Astrocyte (in vitro differentiated cells and primary cell): ENCODE measurements around the gene FBXL13. TPM values are rescaled to one million over a fixed set of nuclear protein-coding genes. Genes with fewer than 3 reads are reported as not detected.

ENCODE experiments used
- DNase-seq: peaks from one replicate; pipeline ENCODE4 v3.0.0-alpha.2; 2010; ENCODE audit warnings: low read depth
- FAIRE-seq: peaks from 2 replicates; lab custom pipeline; 2011; peaks lifted over from hg19 to GRCh38; lab: Jason Lieb, UNC
- H2AFZ ChIP-seq: 2 replicates; pipeline ENCODE4 v1.6.0; 2012; ENCODE audit warnings: low read depth, low read length, inconsistent platforms
- H3K27ac ChIP-seq: 2 replicates; pipeline ENCODE4 v1.5.1; 2011; ENCODE audit warnings: low read depth, low read length, inconsistent platforms
- H3K27me3 ChIP-seq: 2 replicates; pipeline ENCODE4 v1.6.0; 2011; ENCODE audit warnings: low read length, inconsistent platforms; ENCODE audit not compliant: insufficient read depth
- H3K36me3 ChIP-seq: 2 replicates; pipeline ENCODE4 v1.5.1; 2011; ENCODE audit warnings: low read length, inconsistent platforms; ENCODE audit not compliant: insufficient read depth
- H3K4me1 ChIP-seq: 2 replicates; pipeline ENCODE4 v1.5.1; 2011; ENCODE audit warnings: low read length, inconsistent platforms; ENCODE audit not compliant: insufficient read depth
- H3K4me2 ChIP-seq: 2 replicates; pipeline ENCODE4 v1.6.0; 2012; ENCODE audit warnings: low read length, inconsistent platforms
- H3K4me3 ChIP-seq: 2 replicates; pipeline ENCODE4 v1.5.1; 2011; ENCODE audit warnings: low read depth, mild to moderate bottlenecking, low read length, inconsistent platforms; ENCODE audit not compliant: insufficient read depth
- H3K79me2 ChIP-seq: 2 replicates; pipeline ENCODE4 v1.6.0; 2012; ENCODE audit warnings: mild to moderate bottlenecking, low read length, inconsistent platforms; ENCODE audit not compliant: insufficient read depth
- H3K9ac ChIP-seq: 2 replicates; pipeline ENCODE4 v1.6.0; 2012; ENCODE audit warnings: mild to moderate bottlenecking, low read length, inconsistent platforms
- H3K9me3 ChIP-seq: 2 replicates; pipeline ENCODE4 v1.5.1; 2012; ENCODE audit warnings: low read depth, mild to moderate bottlenecking, low read length, inconsistent platforms; ENCODE audit not compliant: insufficient read depth
- H4K20me1 ChIP-seq: 2 replicates; pipeline ENCODE4 v1.6.0; 2012; ENCODE audit warnings: low read length, inconsistent platforms; ENCODE audit not compliant: insufficient read depth
- H3K27ac Mint-ChIP-seq: one replicate; pipeline ENCODE4 v1.8.0; 2021; ENCODE audit warnings: mild to moderate bottlenecking, mixed read lengths; ENCODE audit not compliant: unreplicated experiment
- H3K27me3 Mint-ChIP-seq: one replicate; pipeline ENCODE4 v1.8.0; 2021; ENCODE audit warnings: low read depth, mixed read lengths; ENCODE audit not compliant: unreplicated experiment
- H3K36me3 Mint-ChIP-seq: one replicate; pipeline ENCODE4 v1.8.0; 2021; ENCODE audit warnings: low read depth, mixed read lengths; ENCODE audit not compliant: unreplicated experiment
- H3K4me1 Mint-ChIP-seq: one replicate; pipeline ENCODE4 v1.8.0; 2021; ENCODE audit warnings: low read depth, mixed read lengths; ENCODE audit not compliant: unreplicated experiment
- H3K4me3 Mint-ChIP-seq: one replicate; pipeline ENCODE4 v1.8.0; 2021; ENCODE audit warnings: mild to moderate bottlenecking, moderate library complexity, mixed read lengths; ENCODE audit not compliant: unreplicated experiment
- H3K9me3 Mint-ChIP-seq: one replicate; pipeline ENCODE4 v1.8.0; 2021; ENCODE audit warnings: mild to moderate bottlenecking, mixed read lengths; ENCODE audit not compliant: unreplicated experiment
- EZH2 ChIP-seq: IDR thresholded peaks from 2 replicates; pipeline ENCODE4 v1.6.1; 2012; ENCODE audit warnings: mild to moderate bottlenecking, low read length, inconsistent platforms; ENCODE audit not compliant: insufficient read depth
- total RNA-seq: library from RNA; stranded (reverse); gene quantifications from 2 replicates; pipeline ENCODE4 v1.2.1, GENCODE V29; 2021
- TF ChIP-seq, protein P1 (sequence below): IDR thresholded peaks from 2 replicates; pipeline ENCODE4 v1.5.1; 2011; ENCODE audit warnings: low read depth, mild to moderate bottlenecking, inconsistent platforms, low read length, moderate library complexity; ENCODE audit not compliant: insufficient read depth

The FBXL13 gene
- total RNA-seq, 1 donor from 2014 or later: 1.2 TPM

DNA sequence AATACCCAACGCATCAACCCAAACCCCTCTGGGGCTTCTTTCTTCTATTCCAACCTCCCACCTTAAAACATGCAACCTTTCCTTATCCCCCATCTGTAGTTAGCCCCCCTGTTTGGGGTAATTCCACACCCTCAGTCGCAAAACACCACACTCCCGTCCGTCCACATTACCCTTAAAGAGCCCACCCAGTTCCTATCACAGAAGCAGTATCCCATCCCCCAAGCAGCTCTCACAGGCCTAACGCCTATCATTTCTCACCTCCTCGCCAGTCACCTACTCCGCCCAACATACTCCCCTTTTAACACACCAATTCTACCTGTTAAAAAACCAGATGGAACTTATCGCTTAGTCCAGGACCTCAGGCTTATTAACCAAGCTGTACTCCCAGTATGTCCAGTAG is 98.1 kb downstream of the FBXL13 start:
- H3K4me1 Mint-ChIP-seq: peaks cover 10% of the 10 kb centered on the region
- Histone ChIP-seq H3K36me3 (no peaks in the 10 kb centered on the region), H3K9me3 (no peaks in the 10 kb centered on the region), H3K9ac (no peak overlapping the region), H4K20me1 (no peaks in the 10 kb centered on the region), H2AFZ (no peak overlapping the region), H3K4me1 (peaks cover 6% of the 10 kb centered on the region), H3K4me2 (no peak overlapping the region), H3K79me2 (no peaks in the 10 kb centered on the region), H3K27me3 (no peaks in the 10 kb centered on the region), H3K4me3 (no peak overlapping the region), H3K27ac (no peak overlapping the region)
- no peak overlapping the region for H3K4me3 Mint-ChIP-seq
- no peak overlapping the region for H3K27ac Mint-ChIP-seq
- TF ChIP-seq, protein P1, sequence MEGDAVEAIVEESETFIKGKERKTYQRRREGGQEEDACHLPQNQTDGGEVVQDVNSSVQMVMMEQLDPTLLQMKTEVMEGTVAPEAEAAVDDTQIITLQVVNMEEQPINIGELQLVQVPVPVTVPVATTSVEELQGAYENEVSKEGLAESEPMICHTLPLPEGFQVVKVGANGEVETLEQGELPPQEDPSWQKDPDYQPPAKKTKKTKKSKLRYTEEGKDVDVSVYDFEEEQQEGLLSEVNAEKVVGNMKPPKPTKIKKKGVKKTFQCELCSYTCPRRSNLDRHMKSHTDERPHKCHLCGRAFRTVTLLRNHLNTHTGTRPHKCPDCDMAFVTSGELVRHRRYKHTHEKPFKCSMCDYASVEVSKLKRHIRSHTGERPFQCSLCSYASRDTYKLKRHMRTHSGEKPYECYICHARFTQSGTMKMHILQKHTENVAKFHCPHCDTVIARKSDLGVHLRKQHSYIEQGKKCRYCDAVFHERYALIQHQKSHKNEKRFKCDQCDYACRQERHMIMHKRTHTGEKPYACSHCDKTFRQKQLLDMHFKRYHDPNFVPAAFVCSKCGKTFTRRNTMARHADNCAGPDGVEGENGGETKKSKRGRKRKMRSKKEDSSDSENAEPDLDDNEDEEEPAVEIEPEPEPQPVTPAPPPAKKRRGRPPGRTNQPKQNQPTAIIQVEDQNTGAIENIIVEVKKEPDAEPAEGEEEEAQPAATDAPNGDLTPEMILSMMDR: no peak
- TF ChIP-seq EZH2: no peak
- FAIRE-seq (no peak), DNase-seq (no peak)
- H3K27me3 Mint-ChIP-seq: no peaks in the 10 kb centered on the region
- H3K36me3 Mint-ChIP-seq: peaks cover 8% of the 10 kb centered on the region
- H3K9me3 Mint-ChIP-seq: peaks cover 9% of the 10 kb centered on the region

DNA sequence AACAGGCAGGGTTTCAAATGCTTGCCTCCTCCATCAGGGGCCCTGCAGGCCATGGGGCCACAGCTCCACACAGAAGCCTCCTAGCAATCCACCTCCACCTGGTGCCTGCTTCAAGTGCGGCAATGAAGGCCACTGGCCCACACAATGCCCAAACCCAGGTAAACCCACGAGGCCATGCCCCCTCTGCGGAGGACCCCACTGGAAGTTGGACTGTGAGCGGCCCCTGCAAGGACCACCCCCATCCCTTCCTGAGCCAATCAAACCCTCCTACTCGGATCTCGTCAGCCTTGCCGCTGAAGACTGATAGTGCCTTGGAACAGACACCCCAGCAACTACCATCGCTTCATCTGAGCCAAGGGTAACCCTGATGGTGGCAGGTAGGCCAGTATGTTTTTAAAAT is 98.7 kb downstream of the FBXL13 start:
- Mint-ChIP-seq H3K36me3 (peaks cover 8% of the 10 kb centered on the region), H3K27ac (no peak overlapping the region), H3K9me3 (peaks cover 8% of the 10 kb centered on the region), H3K27me3 (no peaks in the 10 kb centered on the region), H3K4me1 (peaks cover 10% of the 10 kb centered on the region), H3K4me3 (no peak overlapping the region)
- no peak overlapping the region for H3K9ac ChIP-seq
- H2AFZ ChIP-seq: no peak overlapping the region
- no peak for TF ChIP-seq EZH2
- TF ChIP-seq, protein P1: no peak
- no peaks in the 10 kb centered on the region for H3K79me2 ChIP-seq
- H4K20me1 ChIP-seq: no peaks in the 10 kb centered on the region
- H3K4me3 ChIP-seq: no peak overlapping the region
- no peak overlapping the region for H3K27ac ChIP-seq
- H3K4me2 ChIP-seq: no peak overlapping the region
- H3K36me3 ChIP-seq: no peaks in the 10 kb centered on the region
- no peak for DNase-seq
- peaks cover 6% of the 10 kb centered on the region for H3K4me1 ChIP-seq
- no peaks in the 10 kb centered on the region for H3K9me3 ChIP-seq
- H3K27me3 ChIP-seq: no peaks in the 10 kb centered on the region
- no peak for FAIRE-seq

DNA sequence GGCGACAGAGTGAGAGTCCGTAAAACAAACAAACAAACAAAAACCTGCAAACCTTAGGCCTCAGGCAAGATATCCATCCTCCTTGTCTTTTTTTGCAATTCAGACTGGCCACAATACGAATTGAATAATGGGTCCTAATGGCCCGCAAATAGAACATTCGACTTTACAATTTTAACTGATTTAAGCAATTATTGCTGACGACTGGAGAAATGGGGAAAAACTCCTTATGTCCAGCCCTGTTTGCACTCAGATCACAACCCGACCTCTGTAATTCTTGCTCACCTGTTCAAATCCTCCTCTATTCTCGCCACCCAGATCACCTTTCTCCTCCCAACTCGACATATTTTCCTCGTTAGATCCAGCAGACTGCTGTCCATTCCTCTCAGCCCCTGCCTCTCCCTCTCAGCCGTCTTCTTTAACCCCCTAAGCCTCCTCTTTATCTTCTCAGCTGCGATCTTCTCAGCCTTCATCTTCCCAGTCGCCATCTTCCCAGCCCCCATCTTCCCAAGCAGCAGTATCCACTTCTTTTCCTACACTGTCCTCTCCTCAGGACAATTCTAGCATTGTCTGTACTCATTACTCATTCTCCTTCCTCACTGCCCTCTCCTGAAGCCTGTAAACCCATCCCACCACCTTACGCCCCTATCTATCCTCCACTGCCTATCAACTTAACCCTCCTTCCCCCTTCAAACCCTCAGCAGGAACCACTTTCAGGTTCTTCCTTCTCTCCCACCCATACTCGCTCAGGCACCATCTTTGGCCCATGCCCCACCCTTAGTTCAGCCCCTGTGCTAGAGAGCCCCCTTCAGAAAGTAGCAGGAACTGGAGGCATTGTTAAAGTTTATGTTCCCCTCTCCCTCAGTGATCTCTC is 100.0 kb downstream of the FBXL13 start:
- H3K4me2 ChIP-seq: no peak overlapping the region
- no peak overlapping the region for H3K4me3 ChIP-seq
- H3K4me1 ChIP-seq: peaks cover 6% of the 10 kb centered on the region
- FAIRE-seq (no peak), DNase-seq (no peak)
- H3K9me3 ChIP-seq: no peaks in the 10 kb centered on the region
- no peak overlapping the region for H3K27ac Mint-ChIP-seq
- H3K36me3 ChIP-seq: no peaks in the 10 kb centered on the region
- no peaks in the 10 kb centered on the region for H3K27me3 ChIP-seq
- H3K4me3 Mint-ChIP-seq: no peak overlapping the region
- H3K36me3 Mint-ChIP-seq: peaks cover 8% of the 10 kb centered on the region
- H3K4me1 Mint-ChIP-seq: peaks cover 10% of the 10 kb centered on the region
- no peak overlapping the region for H2AFZ ChIP-seq
- no peak overlapping the region for H3K9ac ChIP-seq
- TF ChIP-seq, protein P1: no peak
- TF ChIP-seq EZH2: no peak
- H4K20me1 ChIP-seq: no peaks in the 10 kb centered on the region
- peaks cover 6% of the 10 kb centered on the region for H3K9me3 Mint-ChIP-seq
- H3K27ac ChIP-seq: no peak overlapping the region
- no peaks in the 10 kb centered on the region for H3K27me3 Mint-ChIP-seq
- H3K79me2 ChIP-seq: no peaks in the 10 kb centered on the region
